Activated naive CD8-positive, alpha-beta T cell (primary cell): ENCODE measurements around the gene SMURF1.
"Not testable (repeated sequence)": the region's sequence is repeated elsewhere in the genome, so short reads cannot be mapped to it uniquely, and the experiment has no call there.

Source experiments
- H3K27ac Mint-ChIP-seq: one replicate; pipeline ENCODE4 v1.8.0; 2021; ENCODE audit warnings: mixed read lengths
- H3K27me3 Mint-ChIP-seq: one replicate; pipeline ENCODE4 v1.8.0; 2021; ENCODE audit warnings: mixed read lengths
- H3K36me3 Mint-ChIP-seq: one replicate; pipeline ENCODE4 v1.8.0; 2021; ENCODE audit warnings: mixed read lengths
- H3K4me1 Mint-ChIP-seq: one replicate; pipeline ENCODE4 v1.8.0; 2021; ENCODE audit warnings: low read depth, mixed read lengths
- H3K4me3 Mint-ChIP-seq: one replicate; pipeline ENCODE4 v1.8.0; 2021; ENCODE audit warnings: mild to moderate bottlenecking, mixed read lengths
- H3K9me3 Mint-ChIP-seq: one replicate; pipeline ENCODE4 v1.8.0; 2021; ENCODE audit warnings: low read depth, mixed read lengths

The SMURF1 gene

GRCh38 chr7:99116144-99116543 is 27.8 kb downstream of the SMURF1 start:
- Mint-ChIP-seq H3K27ac (peak overlapping the region; percentile 10), H3K36me3 (peaks cover 26% of the 10 kb centered on the region), H3K9me3 (peaks cover 20% of the 10 kb centered on the region), H3K4me3 (no peak overlapping the region), H3K4me1 (peaks cover 50% of the 10 kb centered on the region), H3K27me3 (no peaks in the 10 kb centered on the region)

GRCh38 chr7:99115379-99115778 is 28.5 kb downstream of the SMURF1 start:
- Mint-ChIP-seq H3K27ac (peak overlapping the region; percentile 25), H3K9me3 (peaks cover 20% of the 10 kb centered on the region), H3K27me3 (no peaks in the 10 kb centered on the region), H3K4me1 (peaks cover 50% of the 10 kb centered on the region), H3K36me3 (peaks cover 26% of the 10 kb centered on the region), H3K4me3 (no peak overlapping the region)

GRCh38 chr7:99112979-99113378 is 30.9 kb downstream of the SMURF1 start:
- Mint-ChIP-seq H3K9me3 (peaks cover 16% of the 10 kb centered on the region), H3K36me3 (peaks cover 12% of the 10 kb centered on the region), H3K4me3 (no peak overlapping the region), H3K27ac (no peak overlapping the region), H3K4me1 (peaks cover 60% of the 10 kb centered on the region), H3K27me3 (no peaks in the 10 kb centered on the region)

GRCh38 chr7:99112097-99112496 is 31.8 kb downstream of the SMURF1 start:
- Mint-ChIP-seq H3K4me3 (no peak overlapping the region), H3K4me1 (peaks cover 69% of the 10 kb centered on the region)

GRCh38 chr7:99111591-99111990 is 32.3 kb downstream of the SMURF1 start:
- Mint-ChIP-seq H3K4me3 (no peak overlapping the region), H3K36me3 (peaks cover 11% of the 10 kb centered on the region), H3K27me3 (no peaks in the 10 kb centered on the region), H3K27ac (peak overlapping the region; percentile 51), H3K9me3 (peaks cover 14% of the 10 kb centered on the region), H3K4me1 (peaks cover 72% of the 10 kb centered on the region)

More at GRCh38 chr7:99112097-99112496, 31.8 kb downstream of the SMURF1 start:
- no peaks in the 10 kb centered on the region for H3K27me3 Mint-ChIP-seq
- peak overlapping the region; percentile 51 for H3K27ac Mint-ChIP-seq
- peaks cover 14% of the 10 kb centered on the region for H3K9me3 Mint-ChIP-seq
- H3K36me3 Mint-ChIP-seq: peaks cover 11% of the 10 kb centered on the region

GRCh38 chr7:99109108-99110051 is 34.5 kb downstream of the SMURF1 start:
- Mint-ChIP-seq H3K4me1 (peaks cover 70% of the 10 kb centered on the region), H3K4me3 (peak overlapping the region; percentile 11), H3K27ac (peak overlapping the region; percentile 18), H3K27me3 (no peaks in the 10 kb centered on the region), H3K9me3 (peaks cover 6% of the 10 kb centered on the region), H3K36me3 (peaks cover 5% of the 10 kb centered on the region)

GRCh38 chr7:99108613-99109012 is 35.3 kb downstream of the SMURF1 start:
- Mint-ChIP-seq H3K27me3 (no peaks in the 10 kb centered on the region), H3K36me3 (peaks cover 6% of the 10 kb centered on the region), H3K27ac (no peak overlapping the region), H3K9me3 (peaks cover 4% of the 10 kb centered on the region), H3K4me3 (peak overlapping the region; percentile 30), H3K4me1 (peaks cover 71% of the 10 kb centered on the region)

- Mint-ChIP-seq H3K9me3 (no peaks in the 10 kb centered on the region), H3K4me1 (peaks cover 73% of the 10 kb centered on the region), H3K4me3 (no peak overlapping the region), H3K27ac (peak overlapping the region; percentile 69), H3K27me3 (no peaks in the 10 kb centered on the region), H3K36me3 (peaks cover 3% of the 10 kb centered on the region)
Observed at GRCh38 chr7:99106821-99107241, 37.1 kb downstream of the SMURF1 start.

- peaks cover 69% of the 10 kb centered on the region for H3K4me1 Mint-ChIP-seq
- no peaks in the 10 kb centered on the region for H3K27me3 Mint-ChIP-seq
- H3K4me3 Mint-ChIP-seq: no peak overlapping the region
- H3K36me3 Mint-ChIP-seq: peaks cover 3% of the 10 kb centered on the region
- peak overlapping the region; percentile 69 for H3K27ac Mint-ChIP-seq
- no peaks in the 10 kb centered on the region for H3K9me3 Mint-ChIP-seq
Observed at GRCh38 chr7:99106411-99106810, 37.5 kb downstream of the SMURF1 start.

- H3K4me3 Mint-ChIP-seq: no peak overlapping the region
- no peaks in the 10 kb centered on the region for H3K9me3 Mint-ChIP-seq
- no peaks in the 10 kb centered on the region for H3K27me3 Mint-ChIP-seq
- H3K4me1 Mint-ChIP-seq: peaks cover 67% of the 10 kb centered on the region
- H3K36me3 Mint-ChIP-seq: peaks cover 5% of the 10 kb centered on the region
- H3K27ac Mint-ChIP-seq: peak overlapping the region; percentile 5
Observed at GRCh38 chr7:99105756-99106155, 38.2 kb downstream of the SMURF1 start.

GRCh38 chr7:99104631-99105030 is 39.3 kb downstream of the SMURF1 start:
- Mint-ChIP-seq H3K27me3 (no peaks in the 10 kb centered on the region), H3K36me3 (peaks cover 12% of the 10 kb centered on the region), H3K4me1 (peaks cover 61% of the 10 kb centered on the region), H3K27ac (no peak overlapping the region), H3K4me3 (no peak overlapping the region), H3K9me3 (no peaks in the 10 kb centered on the region)

- not testable (repeated sequence) for H3K9me3 Mint-ChIP-seq, H3K27ac Mint-ChIP-seq, H3K4me3 Mint-ChIP-seq, H3K27me3 Mint-ChIP-seq
- Mint-ChIP-seq H3K36me3 (peaks cover 16% of the 10 kb centered on the region), H3K4me1 (peaks cover 54% of the 10 kb centered on the region)
Observed at GRCh38 chr7:99103836-99104235, 40.1 kb downstream of the SMURF1 start.

GRCh38 chr7:99102809-99103690 is 40.9 kb downstream of the SMURF1 start:
- H3K9me3 Mint-ChIP-seq: peaks cover 4% of the 10 kb centered on the region
- H3K4me3 Mint-ChIP-seq: no peak overlapping the region
- H3K4me1 Mint-ChIP-seq: peaks cover 52% of the 10 kb centered on the region
- no peaks in the 10 kb centered on the region for H3K27me3 Mint-ChIP-seq
- peak overlapping the region; percentile 35 for H3K27ac Mint-ChIP-seq
- peaks cover 24% of the 10 kb centered on the region for H3K36me3 Mint-ChIP-seq

- Mint-ChIP-seq H3K36me3 (peaks cover 29% of the 10 kb centered on the region), H3K27ac (no peak overlapping the region), H3K27me3 (no peaks in the 10 kb centered on the region)
Observed at GRCh38 chr7:99102361-99102760, 41.5 kb downstream of the SMURF1 start.

GRCh38 chr7:99101516-99101915 is 42.4 kb downstream of the SMURF1 start:
- not testable (repeated sequence) for H3K4me3 Mint-ChIP-seq, H3K27ac Mint-ChIP-seq, H3K27me3 Mint-ChIP-seq
- peaks cover 10% of the 10 kb centered on the region for H3K9me3 Mint-ChIP-seq
- H3K36me3 Mint-ChIP-seq: peaks cover 33% of the 10 kb centered on the region
- peaks cover 45% of the 10 kb centered on the region for H3K4me1 Mint-ChIP-seq

More at GRCh38 chr7:99102361-99102760, 41.5 kb downstream of the SMURF1 start:
- Mint-ChIP-seq H3K4me1 (peaks cover 49% of the 10 kb centered on the region), H3K4me3 (no peak overlapping the region), H3K9me3 (peaks cover 9% of the 10 kb centered on the region)
